GM19238 (cell line): ENCODE measurements around the gene PALLD.

ENCODE experiments used
- DNase-seq: peaks from one replicate; pipeline ENCODE4 v3.0.0; 2011; ENCODE audit warnings: low spot score; ENCODE audit not compliant: insufficient read length

The PALLD gene

GRCh38 chr4:168587411-168588125, 90.7 kb downstream of the PALLD start:
- no peak for DNase-seq

GRCh38 chr4:168588916-168589531, 92.2 kb downstream of the PALLD start:
- no peak for DNase-seq

- no peak for DNase-seq
Measured at GRCh38 chr4:168592676-168593075, 95.8 kb downstream of the PALLD start.

- DNase-seq, result no peak
Measured at GRCh38 chr4:168593399-168593798, 96.5 kb downstream of the PALLD start.

- no peak for DNase-seq
Measured at GRCh38 chr4:168594121-168594520, 97.3 kb downstream of the PALLD start.

- DNase-seq, result no peak
Measured at GRCh38 chr4:168598191-168598590, 101.3 kb downstream of the PALLD start.

GRCh38 chr4:168600796-168601583, 104.1 kb downstream of the PALLD start:
- DNase-seq, result no peak

- DNase-seq, result no peak
Measured at GRCh38 chr4:168601899-168602298, 105.0 kb downstream of the PALLD start.

- DNase-seq, result no peak
Measured at GRCh38 chr4:168604496-168605373, 107.9 kb downstream of the PALLD start.

GRCh38 chr4:168605411-168605810, 108.6 kb downstream of the PALLD start:
- DNase-seq, result no peak

- DNase-seq, result no peak
Measured at GRCh38 chr4:168607215-168607614, 110.4 kb downstream of the PALLD start.

GRCh38 chr4:168608771-168609170, 111.9 kb downstream of the PALLD start:
- DNase-seq, result no peak

- no peak for DNase-seq
Measured at GRCh38 chr4:168609369-168609768, 112.5 kb downstream of the PALLD start.

- no peak for DNase-seq
Measured at GRCh38 chr4:168610911-168611530, 114.2 kb downstream of the PALLD start.

- DNase-seq, result no peak
Measured at GRCh38 chr4:168612450-168613135, 115.7 kb downstream of the PALLD start.

GRCh38 chr4:168613869-168614268, 117.0 kb downstream of the PALLD start:
- no peak for DNase-seq

- DNase-seq, result no peak
Measured at GRCh38 chr4:168614281-168615057, 117.6 kb downstream of the PALLD start.

GRCh38 chr4:168615294-168616065, 118.6 kb downstream of the PALLD start:
- DNase-seq, result no peak
